NCI-H2029 treated with DMSO at 0.1 percent for 48 hours (cell line): ENCODE results near the gene SEC14L6.
"Not testable (repeated sequence)": the region's sequence is repeated elsewhere in the genome, so short reads cannot be mapped to it uniquely, and the experiment has no call there.

Source experiments
- DNase-seq: peaks from one replicate; lab custom pipeline; 2025; lab: John Stamatoyannopoulos, UW

SEC14L6 gene

GRCh38 chr22:30546616-30547015, at the start of gene SEC14L6:
SEC14L6 (minus strand) TSS chr22:30546741; CDS start chr22:30546682, 59 bp downstream.
- DNase-seq: no peak

GRCh38 chr22:30596199-30596598, 49.7 kb upstream of the SEC14L6 start:
- no peak for DNase-seq

- DNase-seq: not testable (repeated sequence)
Measured at GRCh38 chr22:30592360-30592713, 45.8 kb upstream of the SEC14L6 start.

- DNase-seq: peak; percentile 93
Measured at GRCh38 chr22:30591588-30592359, 45.2 kb upstream of the SEC14L6 start, which contains the start of gene PES1. PES1 (minus strand) TSS chr22:30591910; CDS start chr22:30591833, 77 bp downstream.

GRCh38 chr22:30591191-30591587, 44.6 kb upstream of the SEC14L6 start:
- no peak for DNase-seq

- DNase-seq: no peak
Measured at GRCh38 chr22:30586414-30586813, 39.9 kb upstream of the SEC14L6 start.

GRCh38 chr22:30584441-30584840, 37.9 kb upstream of the SEC14L6 start:
- DNase-seq: no peak

GRCh38 chr22:30582788-30583545, 36.4 kb upstream of the SEC14L6 start:
- no peak for DNase-seq

GRCh38 chr22:30582051-30582450, 35.5 kb upstream of the SEC14L6 start:
- no peak for DNase-seq

- no peak for DNase-seq
Measured at GRCh38 chr22:30580896-30581295, 34.4 kb upstream of the SEC14L6 start.

GRCh38 chr22:30578481-30578880, 31.9 kb upstream of the SEC14L6 start:
- DNase-seq: no peak

GRCh38 chr22:30575859-30576258, 29.3 kb upstream of the SEC14L6 start:
- no peak for DNase-seq

GRCh38 chr22:30574997-30575671, 28.6 kb upstream of the SEC14L6 start:
- no peak for DNase-seq

- no peak for DNase-seq
Measured at GRCh38 chr22:30574095-30574981, 27.8 kb upstream of the SEC14L6 start, which contains the start of gene GAL3ST1. GAL3ST1 (minus strand) TSS chr22:30574665; CDS start chr22:30557392, 17,273 bp downstream.

GRCh38 chr22:30573594-30574094, 27.1 kb upstream of the SEC14L6 start:
- no peak for DNase-seq

- no peak for DNase-seq
Measured at GRCh38 chr22:30572840-30573593, 26.5 kb upstream of the SEC14L6 start.

- no peak for DNase-seq
Measured at GRCh38 chr22:30572210-30572609, 25.7 kb upstream of the SEC14L6 start.

- no peak for DNase-seq
Measured at GRCh38 chr22:30569674-30570202, 23.2 kb upstream of the SEC14L6 start.

- no peak for DNase-seq
Measured at GRCh38 chr22:30568137-30568805, 21.7 kb upstream of the SEC14L6 start.

- DNase-seq: not testable (repeated sequence)
Measured at GRCh38 chr22:30567277-30567676, 20.7 kb upstream of the SEC14L6 start.
